HepG2 (cell line): ENCODE results near the gene SDC3. TPM values are rescaled to one million over a fixed set of nuclear protein-coding genes. Genes with fewer than 3 reads are reported as not detected.

ENCODE experiments used
- ATAC-seq: fragments of 200-7000 bp; cut with Tn5 transposase; 3 replicates; pipeline ENCODE4 v1.9.1; 2020; ENCODE audit warnings: mild to moderate bottlenecking, moderate library complexity
- BruUV-seq: library from RNA; stranded (reverse); fragments of 400-500 nt; replicated peaks from 2 replicates; lab custom pipeline; 2021; lab: Mats Ljungman, UMichigan
- CTCF ChIA-PET: fragments of 300-600 bp; formaldehyde crosslinking; extraction: SDS; loops from one replicate; lab custom pipeline; 2021; ENCODE audit warnings: low total read pairs, inconsistent platforms, low intra/inter-chr PET ratio; lab: Yijun Ruan, JAX
- POLR2A ChIA-PET: fragments of 350-600 bp; sonication (Branson Sonifier 250); formaldehyde crosslinking; loops from one replicate; lab custom pipeline; 2020; ENCODE audit warnings: antibody characterized with exemption, inconsistent platforms; lab: Yijun Ruan, JAX
- DNase-seq: peaks from one replicate; pipeline ENCODE4 v3.0.0-alpha.2; 2015; ENCODE audit warnings: low spot score
- FAIRE-seq: peaks from 3 replicates; lab custom pipeline; 2011; peaks lifted over from hg19 to GRCh38; lab: Jason Lieb, UNC
- H2AFZ ChIP-seq: one replicate; pipeline ENCODE4 v1.6.1; 2011; ENCODE audit warnings: low read length, inconsistent platforms
- H3K27ac ChIP-seq: fragments of 300-600 bp; 3 replicates; pipeline ENCODE4 v1.8.0; 2011; ENCODE audit warnings: mixed run types, mild to moderate bottlenecking, mixed read lengths, low read length, inconsistent platforms; ENCODE audit not compliant: insufficient read depth; ENCODE audit errors: extremely low read length
- H3K27me3 ChIP-seq, 2 experiments: fragments of 200-600 bp in 1 of 2; 2 replicates in 1 of 2; 3 replicates in 1 of 2; pipeline versions ENCODE4 v1.6.0 to v1.8.0; 2011; ENCODE audit warnings: low read length in 2 of 2, mild to moderate bottlenecking in 2 of 2, moderate library complexity in 2 of 2, inconsistent platforms in 1 of 2; ENCODE audit not compliant: insufficient read depth in 2 of 2, control insufficient read depth in 1 of 2
- H3K36me3 ChIP-seq, 2 experiments: fragments of 200-600 bp in 1 of 2; replicated peaks in 1 of 2; 2 replicates in 1 of 2; 3 replicates in 1 of 2; pipeline versions ENCODE4 v1.5.1 to v1.8.0; 2011; ENCODE audit warnings: low read length in 2 of 2, inconsistent platforms in 1 of 2; ENCODE audit not compliant: insufficient read depth in 2 of 2, control insufficient read depth in 1 of 2
- H3K4me1 ChIP-seq: 2 replicates; pipeline ENCODE4 v1.5.1; 2012; ENCODE audit warnings: low read length, inconsistent platforms; ENCODE audit not compliant: insufficient read depth
- H3K4me2 ChIP-seq: 2 replicates; pipeline ENCODE4 v1.6.0; 2011; ENCODE audit warnings: low read depth, low read length, inconsistent platforms
- H3K4me3 ChIP-seq, 3 experiments: fragments of 200-600 bp in 1 of 3; sonication (generic), shearing (Covaris generic) in 1 of 3; replicated peaks in 1 of 3; 2 replicates each; pipeline ENCODE4 v1.5.1; 2011 to 2016; ENCODE audit warnings: low read length in 3 of 3, inconsistent platforms in 2 of 3, low read depth in 2 of 3, mild to moderate bottlenecking in 2 of 3, control low read depth in 1 of 3, mixed read lengths in 1 of 3; ENCODE audit not compliant: insufficient read depth in 1 of 3
- H3K79me2 ChIP-seq: one replicate; pipeline ENCODE4 v1.6.1; 2011; ENCODE audit warnings: low read length, inconsistent platforms; ENCODE audit not compliant: insufficient read depth
- H3K9ac ChIP-seq: 2 replicates; pipeline ENCODE4 v1.6.0; 2011; ENCODE audit warnings: mild to moderate bottlenecking, low read depth, low read length, inconsistent platforms; ENCODE audit not compliant: insufficient read depth
- H3K9me3 ChIP-seq: 2 replicates; pipeline ENCODE4 v1.5.1; 2012; ENCODE audit warnings: mild to moderate bottlenecking, low read length
- H4K20me1 ChIP-seq: 2 replicates; pipeline ENCODE4 v1.6.0; 2011; ENCODE audit warnings: inconsistent platforms, mild to moderate bottlenecking, low read length, moderate library complexity; ENCODE audit not compliant: insufficient read depth
- CCAR2 ChIP-seq: fragments of 200-400 bp; formaldehyde crosslinking; optimal IDR thresholded peaks from 2 replicates; pipeline ENCODE3; 2018; ENCODE audit warnings: low read depth, mild to moderate bottlenecking, low read length, moderate library complexity
- HMGXB3 ChIP-seq: sonication (generic); formaldehyde crosslinking; IDR thresholded peaks from 2 replicates; pipeline ENCODE4 v1.4.0; 2020; ENCODE audit warnings: missing genetic modification reagents, borderline replicate concordance
- ZNF160 ChIP-seq: sonication (generic); formaldehyde crosslinking; IDR thresholded peaks from 2 replicates; pipeline ENCODE4 v1.8.0; 2022; ENCODE audit warnings: mild to moderate bottlenecking, inconsistent platforms, missing genetic modification reagents
- ZNF546 ChIP-seq: sonication (generic); formaldehyde crosslinking; conservative IDR thresholded peaks from 2 replicates; pipeline ENCODE4 v1.8.1; 2023; ENCODE audit warnings: mild to moderate bottlenecking, missing genetic modification reagents
- WGBS: methylation state at CpG from one replicate; pipeline ENCODE4 v1.1.6; 2017; ENCODE audit warnings: low lambda C conversion rate; 5-methylcytosine and 5-hydroxymethylcytosine counted together
- in situ Hi-C: cut with HindIII; loops from 2 replicates; pipeline ENCODE4 v1.10.0; 2017; ENCODE audit warnings: low pct_unique_long_range_greater_than_20kb; ENCODE audit not compliant: extremely low pct_ligation_motif_present
- intact Hi-C: fragments of 100-400 bp; cut with micrococcal nuclease; formaldehyde crosslinking; loops from one replicate; pipeline ENCODE4 v1.10.0; 2022; ENCODE audit not compliant: unreplicated experiment
- polyA plus RNA-seq, 8 experiments: library from polyadenylated mRNA; depleted of rRNA in 3 of 8; stranded (reverse) in 7 of 8; unstranded in 1 of 8; fragments of >200 nt; fragmentation: Illumina TruSeq in 4 of 8; extraction: Trizol in 4 of 8; gene quantifications; 2 replicates each; pipeline versions ENCODE4 v1.2.1 to v1.2.3, GENCODE V29; 2011 to 2016; ENCODE audit warnings: low read depth in 4 of 8, missing spikeins in 1 of 8, mixed read lengths in 1 of 8; ENCODE audit not compliant: insufficient read depth in 1 of 8
- total RNA-seq, 5 experiments: library from RNA; depleted of rRNA; stranded (reverse); fragments of >200 nt; fragmentation: Illumina TruSeq; extraction: Trizol; gene quantifications; 2 replicates each; pipeline ENCODE4 v1.2.3, GENCODE V29; 2016; ENCODE audit warnings: low read depth in 1 of 5

Gene SDC3
- total and polyA plus RNA-seq, 2 of the 13 experiments (the other 11 are each of a cell fraction or from before 2014, with no cell fraction given), result 0.49 to 0.84 TPM

GRCh38 chr1:30884723-30885122 is 23.8 kb downstream of the SDC3 start:
- POLR2A ChIA-PET, result no interaction called here
- no peak for FAIRE-seq
- Histone ChIP-seq H3K36me3 (no peaks in the 10 kb centered on the region), H3K9me3 (no peaks in the 10 kb centered on the region), H4K20me1 (no peaks in the 10 kb centered on the region), H2AFZ (no peak overlapping the region), H3K4me3 (no peak overlapping the region), H3K79me2 (no peaks in the 10 kb centered on the region), H3K27ac (no peak overlapping the region), H3K4me1 (no peaks in the 10 kb centered on the region), H3K4me2 (no peak overlapping the region), H3K27me3 (peaks cover 0 to 4% of the 10 kb centered on the region in 2 experiments; a peak in 1 of 5 replicates), H3K9ac (no peak overlapping the region)
- CTCF ChIA-PET, result no interaction called here
- in situ Hi-C loops (no loop called here), intact Hi-C loops (no loop called here)
- no peak for TF ChIP-seq CCAR2
- TF ChIP-seq ZNF546 (CRISPR knock-in tag), result no peak
- no peak for TF ChIP-seq HMGXB3
- no peak for TF ChIP-seq ZNF160 (CRISPR knock-in tag)
- BruUV-seq, result no TSS peak
- WGBS, result 37% methylated on average over 5 of the region's 5 CpGs
- no peak for ATAC-seq
- no peak for DNase-seq
